GM18508 (cell line): ENCODE data around the gene FZR1.

Source experiments
- ATAC-seq: cut with Tn5 transposase; IDR thresholded peaks from one replicate; pipeline ENCODE4 v1.9.1; 2021; ENCODE audit warnings: moderate number of reproducible peaks; ENCODE audit not compliant: insufficient read depth, unreplicated experiment

FZR1 gene

DNA sequence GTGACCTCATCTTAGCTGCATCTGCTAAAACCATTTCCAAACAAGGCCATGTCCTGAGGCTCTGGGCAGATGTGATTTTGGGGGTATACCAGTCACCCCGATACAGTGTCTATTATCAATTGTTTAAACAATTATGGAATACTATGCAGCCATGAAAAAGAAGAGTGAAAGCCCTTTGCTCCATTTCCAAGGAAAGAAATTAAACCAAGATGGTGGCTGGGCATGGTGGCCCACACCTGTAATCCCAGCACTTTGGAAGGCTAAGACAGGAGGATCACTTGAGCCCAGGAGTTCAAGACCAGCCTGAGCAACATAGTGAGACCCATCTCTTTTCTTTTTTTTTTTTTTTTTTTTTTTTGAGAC, 33.6 kb downstream of the FZR1 start:
- no peak for ATAC-seq

DNA sequence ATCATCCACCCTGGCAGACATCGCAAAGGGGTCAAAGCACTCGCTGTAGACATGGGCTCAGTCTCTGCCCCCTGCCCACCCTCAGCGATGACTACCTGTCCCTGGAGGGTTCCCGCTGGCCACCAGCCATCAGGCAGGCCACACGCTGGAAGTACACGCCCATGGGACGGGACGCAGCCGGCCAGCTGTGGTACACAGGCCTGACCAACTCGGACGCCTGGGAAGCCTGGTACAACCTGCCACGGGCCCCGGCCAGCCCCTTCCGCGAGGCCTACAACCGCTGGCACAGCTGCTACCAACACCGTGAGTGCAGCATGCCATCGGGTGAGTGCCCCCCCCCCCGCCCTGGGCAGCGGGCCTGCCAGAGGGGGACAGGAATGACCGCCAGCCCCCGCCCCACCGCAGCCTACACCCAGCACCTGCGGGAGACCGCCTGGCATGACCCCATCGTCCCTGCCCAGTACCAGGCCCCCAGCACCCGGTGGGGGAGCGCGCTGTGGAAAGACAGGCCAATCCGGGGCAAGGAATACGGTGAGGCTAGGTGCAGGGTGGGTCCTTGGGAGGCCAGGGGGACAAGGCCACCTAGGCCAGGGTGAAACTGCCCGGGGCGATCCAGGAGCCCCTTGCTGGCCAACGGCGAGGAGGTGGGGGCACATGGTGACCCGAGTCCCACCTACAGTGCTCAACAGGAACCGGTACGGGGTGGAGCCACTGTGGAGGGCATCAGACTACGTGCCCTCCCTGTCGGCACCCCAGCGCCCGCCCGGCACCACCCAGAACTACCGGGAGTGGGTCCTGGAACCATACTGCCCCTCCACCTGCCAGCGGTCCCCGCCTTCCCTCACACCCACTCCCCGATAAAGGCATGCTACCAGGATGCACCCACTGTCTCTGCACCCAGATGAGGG, 37.3 kb downstream of the FZR1 start:
- no peak for ATAC-seq

DNA sequence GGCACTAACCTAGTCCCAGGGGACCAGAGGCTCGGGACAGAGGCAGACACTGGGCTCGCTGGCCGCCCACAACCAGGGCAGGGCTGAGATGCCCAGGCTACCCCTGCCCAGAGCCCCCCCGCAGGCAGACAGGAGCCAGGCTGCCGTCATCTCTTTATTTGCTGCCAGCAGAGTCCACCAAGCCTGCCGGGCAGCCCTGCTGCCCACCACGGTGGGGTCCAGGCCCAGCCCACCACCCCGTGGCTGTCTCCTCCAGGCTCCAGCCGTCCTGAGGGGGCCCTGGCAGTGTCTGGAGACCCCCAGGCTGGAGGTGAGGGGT, 37.9 kb downstream of the FZR1 start:
- no peak for ATAC-seq

DNA sequence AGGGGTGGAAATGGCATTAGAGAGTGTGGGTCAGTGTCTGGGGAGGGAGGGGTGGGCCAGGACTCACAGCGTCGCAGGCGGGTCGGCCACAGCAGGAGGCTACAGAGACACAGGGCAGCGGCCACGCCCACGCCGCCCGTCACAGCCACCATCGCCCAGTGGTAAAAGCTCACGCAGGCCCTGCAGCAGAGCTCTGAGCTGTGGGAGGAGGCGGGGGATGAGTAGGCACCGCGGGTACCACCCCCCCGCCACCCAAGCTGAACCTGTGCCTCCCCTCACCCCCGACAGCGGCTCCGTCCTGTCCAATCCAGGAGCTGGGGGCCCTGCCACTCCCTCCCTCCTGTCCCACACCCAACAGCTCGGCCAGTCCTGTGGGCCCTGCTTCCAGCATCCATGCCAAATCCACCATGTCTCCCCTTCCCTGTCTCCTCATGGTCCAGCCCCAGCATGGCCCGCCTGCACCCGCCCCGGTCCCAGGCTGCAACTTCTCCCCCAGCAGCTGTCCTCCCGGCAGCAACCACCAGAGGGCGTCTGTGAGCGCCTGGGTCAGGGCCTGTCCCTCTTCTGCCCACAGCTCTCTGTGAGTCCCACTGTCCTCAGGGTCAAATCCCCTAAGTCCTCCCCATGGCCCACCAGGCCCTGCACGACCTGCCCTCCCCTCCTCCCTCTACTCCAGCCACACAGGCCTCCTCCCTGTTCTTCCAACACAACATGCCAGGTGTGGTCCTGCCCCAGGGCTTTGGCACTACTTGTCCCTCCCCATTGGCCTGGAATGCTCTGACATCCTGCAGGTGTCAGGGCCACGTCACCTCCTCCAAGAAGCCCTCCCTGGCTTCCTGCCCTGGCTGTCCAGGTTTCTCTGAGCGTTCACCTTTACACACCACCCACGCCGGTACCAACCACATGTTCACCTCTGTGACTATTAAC, 38.9 kb downstream of the FZR1 start:
- no peak for ATAC-seq

DNA sequence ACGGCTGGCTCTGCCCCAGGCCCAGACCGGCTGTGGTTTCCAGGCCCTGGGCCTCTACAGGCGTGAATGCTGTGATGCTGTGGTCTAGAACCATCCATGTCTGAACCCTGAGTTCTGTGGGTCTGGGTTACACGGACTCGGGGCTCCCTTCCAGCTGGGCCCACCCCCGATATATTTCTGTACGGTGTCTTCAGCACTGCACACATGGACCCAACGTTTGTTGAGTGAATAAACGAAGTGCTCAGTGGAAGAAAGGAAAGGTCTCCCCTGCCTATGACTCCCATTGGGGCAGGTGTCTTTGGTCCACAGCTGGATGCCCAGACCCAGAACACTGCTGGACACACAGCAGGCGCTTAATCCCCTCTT, 39.5 kb downstream of the FZR1 start:
- ATAC-seq, result no peak

DNA sequence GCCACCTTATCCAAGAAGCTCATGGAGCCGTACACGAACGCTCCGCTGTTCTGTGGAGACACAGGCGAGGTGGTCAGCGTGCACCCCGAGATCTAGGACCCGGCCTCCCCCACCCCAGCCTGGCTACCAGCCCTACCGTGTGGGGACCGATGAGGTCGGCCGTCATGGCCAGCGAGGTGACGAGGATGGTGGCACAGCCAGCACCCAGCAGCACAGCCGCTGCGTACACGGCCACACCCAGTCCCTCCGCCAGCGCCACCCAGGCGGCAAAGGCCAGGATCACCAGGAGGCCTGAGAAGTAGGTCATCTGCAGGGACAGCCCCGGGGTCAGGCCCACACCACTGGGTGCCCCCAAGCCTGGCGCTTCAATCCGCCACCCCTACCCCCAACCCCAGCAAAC, 40.0 kb downstream of the FZR1 start:
- ATAC-seq, result no peak

DNA sequence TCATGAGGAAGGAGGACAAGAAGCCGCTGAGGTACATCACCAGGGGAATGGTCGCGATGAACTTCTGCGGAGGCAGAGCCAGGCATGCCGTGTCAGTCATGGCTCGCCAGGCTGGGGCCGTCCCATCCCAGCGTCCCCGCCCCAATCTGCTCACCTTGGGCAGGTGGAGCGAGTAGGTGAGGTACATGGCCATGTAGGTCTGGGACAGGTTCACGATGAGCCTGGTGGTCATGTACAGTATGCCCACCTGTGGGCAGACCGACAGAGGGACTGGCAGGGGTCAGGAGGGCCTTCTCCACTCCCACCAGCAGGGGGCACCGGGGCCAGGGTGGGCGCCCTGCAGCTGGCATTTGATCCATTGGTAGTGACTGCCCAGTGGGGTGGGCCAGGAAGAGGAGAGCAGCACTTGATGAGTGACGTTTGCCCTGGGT, 41.2 kb downstream of the FZR1 start:
- ATAC-seq, result no peak

DNA sequence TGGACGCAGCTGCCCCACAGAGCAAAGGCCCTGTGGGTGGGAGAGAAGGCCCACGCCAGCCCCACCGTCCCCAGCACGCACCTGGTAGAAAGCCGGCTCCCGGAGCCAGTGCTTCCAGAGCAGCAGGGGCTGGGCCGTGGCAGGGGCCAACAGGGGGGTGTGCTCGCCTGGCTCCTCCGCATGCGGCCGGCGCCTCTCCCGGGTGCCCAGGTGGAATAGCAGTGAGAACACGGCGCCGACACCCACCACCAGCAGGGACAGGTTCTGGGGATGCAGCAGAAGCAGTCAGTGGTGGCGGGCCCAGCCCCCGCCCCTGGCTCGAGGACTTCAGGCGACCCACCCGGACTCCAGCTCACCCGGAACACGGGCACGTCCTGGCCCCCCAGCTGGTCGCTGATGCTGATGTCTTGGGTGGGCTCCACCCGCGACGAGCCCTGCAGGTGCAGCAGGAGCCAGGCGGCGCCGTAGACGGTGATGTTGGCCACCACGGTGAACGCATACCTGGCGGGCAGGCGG, 41.7 kb downstream of the FZR1 start:
- no peak for ATAC-seq

DNA sequence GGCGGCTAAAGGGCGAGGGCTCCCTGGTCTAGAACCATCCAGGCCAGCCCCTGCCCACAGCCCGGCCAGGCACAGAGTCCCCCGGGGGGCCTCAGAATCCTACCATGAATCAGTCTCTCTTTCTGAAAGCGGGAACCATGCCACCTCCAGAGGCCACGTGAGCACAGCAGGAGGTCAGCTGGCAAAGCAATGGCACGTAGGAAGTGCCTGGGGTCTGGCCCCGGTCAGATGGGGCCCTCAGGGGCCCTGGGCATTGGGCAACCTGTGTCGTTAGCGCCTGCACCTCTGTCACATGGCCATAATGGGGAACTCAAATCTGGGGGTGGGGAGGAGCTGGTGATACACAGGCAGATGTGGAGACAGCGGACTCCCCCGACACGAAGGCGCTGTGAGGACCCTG, 42.5 kb downstream of the FZR1 start:
- no peak for ATAC-seq

DNA sequence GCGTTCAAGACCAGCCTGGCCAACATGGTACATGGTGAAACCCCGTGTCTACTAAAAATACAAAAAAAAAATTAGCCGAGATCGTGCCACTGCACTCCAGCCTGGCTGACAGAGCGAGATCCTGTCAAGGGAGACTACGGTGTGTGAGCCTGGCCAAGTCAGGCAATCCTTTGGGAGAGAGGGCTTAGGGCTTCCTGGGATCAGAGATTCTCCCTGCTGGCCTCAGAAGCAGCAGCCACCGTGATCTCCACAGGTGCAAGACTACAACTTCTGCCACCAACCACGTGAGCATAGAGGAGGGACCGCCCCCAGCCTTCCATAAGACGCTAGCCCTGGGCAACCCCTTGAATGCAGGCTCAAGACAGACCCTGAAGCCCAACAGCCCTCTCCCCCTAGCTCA, 43.7 kb downstream of the FZR1 start:
- ATAC-seq, result no peak

DNA sequence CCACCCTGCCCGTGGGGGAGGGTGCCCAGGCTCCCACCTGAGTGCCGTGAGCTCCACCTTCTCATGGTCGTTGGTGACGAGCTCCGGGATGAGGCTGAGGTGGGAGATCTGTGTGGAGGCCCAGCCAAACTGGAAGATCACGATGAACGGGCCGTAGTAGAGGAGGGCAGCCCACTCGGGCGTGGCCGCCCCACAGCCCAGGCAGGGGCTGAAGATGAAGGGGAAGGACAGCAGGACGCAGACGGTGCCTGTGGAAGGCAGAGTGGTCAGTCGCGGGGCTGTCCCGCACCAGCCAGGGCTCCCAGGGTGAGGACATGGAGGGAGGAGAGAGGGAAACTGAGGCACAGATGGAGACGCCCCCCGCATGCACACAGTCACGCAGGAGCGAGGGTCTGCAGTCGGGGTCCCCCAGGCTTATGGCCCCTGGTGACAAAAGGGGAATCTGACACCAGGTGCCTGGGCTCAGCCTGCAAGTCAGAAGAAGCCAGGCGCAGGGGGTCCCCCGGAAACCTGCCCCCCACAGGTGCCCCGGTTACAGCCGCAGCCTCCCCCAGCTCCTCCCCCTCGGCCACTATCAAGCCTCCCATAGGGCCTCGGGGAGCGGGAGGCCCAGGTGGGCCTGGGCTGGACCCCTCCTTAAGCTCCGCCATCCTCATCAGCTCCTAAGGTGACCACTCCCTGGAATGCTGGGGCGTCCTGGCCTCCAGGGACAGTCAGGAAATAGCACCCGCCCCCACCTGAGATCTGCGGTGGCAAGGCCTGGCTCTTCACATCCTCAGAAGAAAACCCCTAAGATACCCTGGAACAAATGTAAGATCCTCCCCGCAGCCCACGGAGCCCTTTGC, 45.1 kb downstream of the FZR1 start:
- no peak for ATAC-seq

DNA sequence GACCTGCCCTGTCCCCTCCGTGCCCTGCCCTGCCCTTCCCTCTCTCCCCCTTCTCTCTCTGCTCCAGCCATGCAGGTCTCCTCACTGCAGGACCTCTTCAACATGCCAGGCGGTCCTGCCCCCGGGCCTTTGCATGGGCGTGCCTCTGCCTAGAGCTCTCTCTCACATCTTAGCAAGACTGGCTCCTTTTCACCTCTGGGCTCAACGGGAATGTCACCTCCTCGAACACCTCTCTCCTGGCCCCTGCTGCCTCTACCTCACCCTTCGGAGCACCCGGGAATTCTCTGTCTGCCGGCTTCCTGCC, 45.6 kb downstream of the FZR1 start:
- ATAC-seq, result no peak

DNA sequence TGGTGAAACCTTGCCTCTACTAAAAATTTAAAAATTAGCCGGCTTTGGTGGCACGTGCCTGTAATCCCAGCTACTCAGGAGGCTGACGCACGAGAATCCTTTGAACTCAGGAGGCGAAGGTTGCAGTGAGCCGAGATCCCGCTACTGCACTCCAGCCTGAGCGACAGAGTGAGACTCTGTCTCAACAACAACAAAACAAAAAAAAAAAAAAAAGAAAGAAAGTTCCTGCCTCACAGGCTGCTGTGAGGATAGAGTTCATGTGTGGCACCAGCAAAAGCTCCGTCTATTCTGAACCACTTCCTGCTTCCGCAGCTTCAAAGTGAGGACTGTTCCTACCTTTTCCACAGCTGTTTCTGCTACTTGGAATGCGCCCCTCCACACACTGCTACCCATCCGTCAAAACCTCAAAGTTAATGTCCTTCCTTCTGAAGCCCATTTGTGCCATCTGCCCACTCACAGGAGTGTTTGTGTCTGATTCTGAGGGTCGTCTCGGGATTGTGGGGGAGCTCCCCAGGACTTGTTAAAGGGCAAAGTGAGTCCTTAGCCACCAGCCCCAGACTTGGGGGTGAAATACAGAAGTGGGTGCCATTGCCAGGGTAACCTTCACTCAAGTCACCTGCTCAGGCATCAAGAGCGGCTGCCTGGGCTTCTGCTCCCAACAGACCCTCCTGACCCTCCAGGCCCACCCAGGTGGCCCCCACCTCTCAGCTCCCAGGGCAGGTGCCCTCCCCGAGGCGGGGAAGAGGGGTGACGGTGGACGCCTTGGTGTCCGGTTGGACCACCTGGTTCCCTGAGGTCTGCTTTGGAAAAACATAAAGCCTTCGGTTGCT, 48.4 kb downstream of the FZR1 start:
- no peak for ATAC-seq

DNA sequence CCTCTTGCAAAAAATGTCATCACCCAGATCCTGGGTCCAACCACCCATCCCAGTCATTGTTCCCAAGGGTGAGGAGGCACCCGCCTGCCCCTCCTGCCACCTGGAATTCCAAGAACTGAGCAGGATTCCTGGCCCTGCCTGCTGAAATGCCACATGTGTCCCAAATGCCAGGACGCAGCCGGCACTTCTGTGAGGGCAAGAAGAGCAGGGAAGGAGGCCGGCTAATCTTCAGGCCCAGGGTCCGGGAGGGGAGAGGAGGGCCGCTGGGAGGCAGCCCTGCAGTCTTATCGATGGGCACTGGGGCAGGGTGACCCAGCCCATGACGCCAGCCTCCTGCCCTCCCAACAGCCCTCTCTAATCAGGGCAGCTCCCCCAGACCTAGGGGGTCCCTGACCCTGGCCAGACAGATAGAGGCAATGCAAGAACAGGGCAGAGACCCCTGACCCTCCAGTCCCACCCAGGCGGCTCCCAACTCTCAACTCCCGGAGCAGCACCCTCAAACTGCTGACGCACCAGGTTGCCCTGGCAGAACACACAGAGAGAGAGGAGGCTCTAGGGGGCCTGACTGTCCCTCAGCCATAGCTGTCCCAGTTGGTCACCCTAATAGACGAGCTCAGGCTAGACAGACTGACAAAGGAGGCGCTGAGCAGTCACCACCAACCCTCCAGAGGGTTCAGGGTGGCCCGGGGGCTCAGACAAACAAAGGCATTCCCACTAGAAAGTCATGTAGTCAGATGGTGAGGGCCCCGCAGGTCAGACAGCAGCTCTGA, 49.7 kb downstream of the FZR1 start:
- no peak for ATAC-seq

DNA sequence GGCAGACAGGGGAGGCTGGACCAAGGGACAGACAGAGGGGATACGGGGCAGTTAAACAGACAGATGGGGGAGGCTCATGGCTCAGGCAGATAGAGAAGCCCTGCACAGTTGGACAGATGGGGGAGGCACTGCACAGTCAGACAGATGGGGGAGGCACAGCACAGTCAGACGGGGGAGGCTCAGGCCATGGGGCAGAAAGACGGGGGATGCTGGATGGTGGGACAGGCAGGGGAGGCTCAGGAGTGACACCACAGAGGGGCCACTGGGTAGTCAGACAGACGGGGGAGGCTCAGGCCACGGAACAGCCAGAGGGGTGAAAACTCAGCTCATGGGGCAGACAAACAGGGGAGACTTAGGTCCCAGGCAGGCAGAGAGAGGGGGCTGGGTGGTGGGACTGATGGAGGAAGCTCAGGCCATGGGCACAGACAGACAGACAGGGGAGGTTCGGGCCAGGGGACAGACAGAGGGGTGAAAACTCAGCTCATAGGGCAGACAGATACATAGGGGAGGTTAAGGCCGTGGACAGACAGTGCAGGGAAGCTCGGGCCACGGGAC, 50.4 kb downstream of the FZR1 start:
- no peak for ATAC-seq

DNA sequence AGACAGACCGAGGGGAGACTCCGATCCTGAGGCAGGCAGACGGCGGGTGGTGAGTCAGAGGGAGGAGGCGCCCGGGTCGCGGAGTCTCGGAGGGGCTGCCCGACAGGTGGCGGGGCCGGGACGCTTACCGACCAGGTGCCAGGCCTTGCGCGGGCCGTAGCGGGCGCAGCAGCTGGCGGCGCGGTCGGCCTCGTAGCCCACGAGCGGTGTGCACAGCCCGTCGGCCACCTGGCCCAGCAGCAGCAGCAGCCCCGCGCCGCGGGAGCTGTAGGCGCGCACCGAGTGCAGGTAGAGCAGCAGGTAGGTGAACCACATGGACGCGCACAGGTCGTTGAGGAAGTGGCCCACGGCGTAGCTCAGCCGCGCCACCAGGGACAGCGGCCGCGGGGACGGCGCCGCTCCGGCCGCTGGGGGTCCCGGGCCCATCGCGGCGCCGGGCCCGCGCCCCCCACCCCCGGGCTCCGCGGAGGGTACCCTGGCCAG, 50.9 kb downstream of the FZR1 start:
- no peak for ATAC-seq

DNA sequence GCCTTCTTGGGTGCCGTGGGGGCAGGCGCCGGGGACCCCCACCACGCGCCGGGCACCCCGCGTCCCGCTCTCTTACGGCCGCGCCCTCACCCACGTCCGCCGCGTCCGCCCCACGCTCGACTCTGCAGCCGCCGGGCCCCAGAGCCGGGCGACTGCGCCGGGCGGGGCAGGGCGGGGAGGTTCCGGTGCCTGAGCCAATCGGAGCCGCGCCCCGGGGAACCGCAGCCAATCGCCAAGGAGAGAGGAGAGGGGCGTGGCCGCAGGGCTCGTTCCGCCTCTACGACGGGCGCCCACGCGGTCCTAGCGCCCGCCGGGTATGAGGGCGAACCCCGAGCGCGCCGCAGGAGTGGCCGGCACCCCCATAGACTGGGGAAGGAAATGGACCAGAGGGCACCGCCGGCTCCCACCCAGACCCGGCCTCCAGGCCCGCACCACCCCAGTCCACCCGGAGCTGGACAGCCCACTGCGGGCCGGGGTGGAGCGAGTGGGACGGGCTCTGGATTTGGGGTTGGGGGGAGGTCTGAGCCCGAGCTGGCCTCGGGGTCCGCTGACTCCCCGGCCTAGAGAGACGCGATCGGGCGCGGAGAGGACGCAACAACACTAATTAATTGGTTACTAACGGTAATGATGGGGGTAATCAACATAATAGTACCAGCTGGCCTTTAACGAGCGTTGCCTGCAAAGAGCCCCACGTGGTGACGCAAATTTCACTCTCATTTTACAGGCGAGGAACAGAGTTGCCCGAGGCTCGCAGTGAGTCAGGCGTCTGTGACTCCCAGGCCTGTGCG, 51.5 kb downstream of the FZR1 start, which contains the start of gene MFSD12:
Gene MFSD12, minus strand, starts transcription at position 126 of the 788 bp plus-strand sequence. CDS start 183 bp downstream, outside the sequence.
- ATAC-seq, result peak; percentile 51
